Heart right ventricle (tissue), 16 donors: Measurements from ENCODE around the gene CARD11. TPM values are rescaled to one million over a fixed set of nuclear protein-coding genes. Genes with fewer than 3 reads are reported as not detected.

Experiments used
- ATAC-seq, 8 donors: fragments of 200-7000 bp; cut with Tn5 transposase; one replicate each; pipeline ENCODE4 v1.9.1; 2020; ENCODE audit warnings: mild to moderate bottlenecking in 8 of 8, moderate library complexity in 8 of 8, moderate number of reproducible peaks in 1 of 8
- DNase-seq, 2 donors: peaks; one replicate each; pipeline ENCODE4 v3.0.0-alpha.2; 2020
- H3K27ac ChIP-seq, 10 donors: fragments of 200-600 bp; sonication (generic) in 2 of 10; one replicate each; pipeline versions ENCODE4 v1.5.0 to v1.8.0; 2020 to 2022; ENCODE audit warnings: mild to moderate bottlenecking in 3 of 10
- H3K27me3 ChIP-seq, 7 donors: fragments of 200-600 bp; one replicate each; pipeline ENCODE4 v1.8.0; 2021 to 2022; ENCODE audit warnings: mild to moderate bottlenecking in 2 of 7
- H3K36me3 ChIP-seq, 9 donors: fragments of 200-600 bp; sonication (generic) in 1 of 9; one replicate each; pipeline versions ENCODE4 v1.5.0 to v1.8.0; 2020 to 2022; ENCODE audit warnings: mild to moderate bottlenecking in 2 of 9
- H3K4me1 ChIP-seq, 9 donors: fragments of 200-600 bp; sonication (generic) in 1 of 9; one replicate each; pipeline versions ENCODE4 v1.5.0 to v1.8.0; 2020 to 2022; ENCODE audit warnings: mild to moderate bottlenecking in 4 of 9
- H3K4me3 ChIP-seq, 10 donors: fragments of 200-600 bp; sonication (generic) in 2 of 10; one replicate each; pipeline versions ENCODE4 v1.5.0 to v1.8.0; 2020 to 2022; ENCODE audit warnings: mild to moderate bottlenecking in 7 of 10, moderate library complexity in 2 of 10
- H3K9me3 ChIP-seq, 11 donors: fragments of 200-600 bp in 10 of 11; sonication (generic) in 2 of 11; one replicate each; pipeline versions ENCODE4 v1.5.0 to v1.8.0; 2013 to 2022; ENCODE audit warnings: mild to moderate bottlenecking in 2 of 11, control low read depth in 1 of 11, moderate library complexity in 1 of 11
- WGBS, 2 donors: extraction: QIAGEN DNeasy Blood & Tissue Kit; methylation state at CpG; one replicate each; pipeline ENCODE4 v1.1.7; 2013; ENCODE audit warnings: inconsistent platforms in 1 of 2; 5-methylcytosine and 5-hydroxymethylcytosine counted together
- intact Hi-C, 10 donors: fragments of 100-400 bp; cut with DNase I; formaldehyde crosslinking; loops; one replicate each; pipeline versions ENCODE4 v1.11.1 to v1.14.2; 2022
- polyA plus RNA-seq, 2 donors: library from polyadenylated mRNA; stranded (reverse); fragments of 200-250 nt; gene quantifications; one replicate each; pipeline ENCODE4 v1.2.3, GENCODE V29; 2013
- total RNA-seq, 10 donors: library from RNA; stranded (reverse); fragmentation: NEBNext Ultra II Directional in 3 of 10; extraction: Animal tissue kit (Norgen Biotek cat#: 25700) in 3 of 10; gene quantifications; one replicate each; pipeline versions ENCODE4 v1.2.1 to v1.2.4, GENCODE V29; 2021 to 2023
- TF ChIP-seq, protein P1 (sequence below), 9 donors: fragments of 200-600 bp; sonication (generic) in 2 of 9; IDR thresholded peaks; one replicate each; pipeline versions ENCODE4 v1.5.0 to v1.8.0; 2021 to 2022; ENCODE audit warnings: antibody characterized with exemption in 9 of 9, mild to moderate bottlenecking in 5 of 9, moderate library complexity in 1 of 9
- donor health status: Arrhythmogenic right ventricular cardiomyopathy.
- donor health status: ischemic (EF 13 %, LVEDD 7.1; RV severe dilation, severe dysfunction).
- donor health status: healthy with polysubstance abuse.
- donor health status: DM: no; HTN: yes; CAD: no.
- donor health status: DM: no; HTN: no; CAD: no.
- donor health status: ischemic (EF 25% LVEDD 6.9; RV normal size, moderate dysfunction).
- donor health status: ischemic (EF 25% LVEDD 5.7; RV mildly dilated, moderate dysfunction).
- donor health status: healthy.
- donor health status: DM: yes; HTN: yes; CAD: no.
- donor health status: Ischemic cardiomyopathy.
- donor health status: ischemic (EF 35%, LVEDD 5.7; RV mildly dilated, moderate dysfunction).
- donor health status: nonischemic (EF 11% LVEDD 7.7; RV severe dilation, severe dysfunction).
- donor health status: DM: yes; HTN: yes; CAD: no.
- donor health status: PGD.
- donor health status: ischemic (EF 29% LVEDD 5.4; RV normal size, mild dysfunction).
- donor health status: nonischemic (EF 23%, LVEDD 6.1; RV moderate dilation, normal function).

Gene CARD11
- total and polyA plus RNA-seq, 12 donors, result 0.14 to 1.7 (median 0.30) TPM; not detected in 1

DNA sequence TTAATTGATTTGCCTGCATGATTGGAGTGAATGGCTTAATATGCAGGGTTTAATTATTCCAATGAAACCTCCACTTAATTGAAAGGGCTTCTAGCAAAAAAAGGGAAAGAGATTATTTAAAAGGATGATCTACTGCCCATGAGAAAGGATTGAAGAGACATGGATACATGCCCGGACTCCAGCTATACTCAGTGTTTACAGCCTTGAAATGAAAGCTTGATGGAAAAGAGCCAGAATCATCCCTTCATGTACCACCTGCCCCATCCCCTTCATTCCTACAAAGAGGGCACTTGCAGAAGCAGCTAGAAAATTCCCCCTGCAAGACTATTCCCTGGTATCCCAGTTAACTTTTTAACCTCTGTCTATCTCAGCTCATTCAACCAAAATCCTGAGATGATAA is 78.4 kb downstream of the CARD11 start:
- H3K4me3 ChIP-seq, result no peak overlapping the region
- H3K36me3 ChIP-seq, result no peaks in the 10 kb centered on the region
- intact Hi-C loops, result no loop called here
- peaks cover 0 to 4% (median 0%) of the 10 kb centered on the region in 9 donors for H3K4me1 ChIP-seq
- H3K9me3 ChIP-seq, result peaks cover 0 to 38% (median 18%) of the 10 kb centered on the region in 11 donors
- no peak overlapping the region for H3K27ac ChIP-seq
- ATAC-seq (no peak), DNase-seq (no peak)
- WGBS, 2 donors, result 82 to 86% methylated on average over 1 of the region's 1 CpG
- H3K27me3 ChIP-seq, result peaks cover 0 to 9% (median 0%) of the 10 kb centered on the region in 7 donors
- TF ChIP-seq, protein P1, sequence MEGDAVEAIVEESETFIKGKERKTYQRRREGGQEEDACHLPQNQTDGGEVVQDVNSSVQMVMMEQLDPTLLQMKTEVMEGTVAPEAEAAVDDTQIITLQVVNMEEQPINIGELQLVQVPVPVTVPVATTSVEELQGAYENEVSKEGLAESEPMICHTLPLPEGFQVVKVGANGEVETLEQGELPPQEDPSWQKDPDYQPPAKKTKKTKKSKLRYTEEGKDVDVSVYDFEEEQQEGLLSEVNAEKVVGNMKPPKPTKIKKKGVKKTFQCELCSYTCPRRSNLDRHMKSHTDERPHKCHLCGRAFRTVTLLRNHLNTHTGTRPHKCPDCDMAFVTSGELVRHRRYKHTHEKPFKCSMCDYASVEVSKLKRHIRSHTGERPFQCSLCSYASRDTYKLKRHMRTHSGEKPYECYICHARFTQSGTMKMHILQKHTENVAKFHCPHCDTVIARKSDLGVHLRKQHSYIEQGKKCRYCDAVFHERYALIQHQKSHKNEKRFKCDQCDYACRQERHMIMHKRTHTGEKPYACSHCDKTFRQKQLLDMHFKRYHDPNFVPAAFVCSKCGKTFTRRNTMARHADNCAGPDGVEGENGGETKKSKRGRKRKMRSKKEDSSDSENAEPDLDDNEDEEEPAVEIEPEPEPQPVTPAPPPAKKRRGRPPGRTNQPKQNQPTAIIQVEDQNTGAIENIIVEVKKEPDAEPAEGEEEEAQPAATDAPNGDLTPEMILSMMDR (IDR thresholded peaks at IDR 0.05), result no peak

DNA sequence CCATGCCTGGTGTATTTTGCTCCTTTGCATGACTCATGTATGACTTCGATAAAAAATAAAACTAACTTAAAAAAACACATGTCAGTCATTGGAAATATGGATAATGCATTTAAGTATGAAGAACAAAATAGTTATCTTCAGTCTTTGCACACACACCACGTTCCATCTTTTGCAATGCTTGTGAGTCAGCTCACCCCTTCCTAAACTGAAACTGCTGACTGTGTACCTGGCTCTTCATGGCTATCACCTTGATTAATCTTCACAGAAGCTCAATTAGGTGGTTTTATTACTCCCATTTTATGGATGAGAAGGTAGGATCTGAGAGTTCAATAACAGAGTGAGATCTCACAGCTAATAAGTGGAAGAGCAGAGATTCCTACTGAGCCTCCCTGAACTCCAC is 79.5 kb downstream of the CARD11 start:
- Histone ChIP-seq H3K27me3 (peaks cover 0 to 17% (median 3%) of the 10 kb centered on the region in 7 donors), H3K27ac (no peak overlapping the region), H3K4me3 (no peak overlapping the region), H3K4me1 (peaks cover 0 to 4% (median 0%) of the 10 kb centered on the region in 9 donors), H3K36me3 (no peaks in the 10 kb centered on the region), H3K9me3 (peaks cover 0 to 38% (median 18%) of the 10 kb centered on the region in 11 donors)
- DNase-seq (no peak), ATAC-seq (no peak)
- 87 to 91% methylated on average over 2 of the region's 2 CpGs for WGBS, 2 donors
- intact Hi-C loops, result no loop called here
- TF ChIP-seq, protein P1 (IDR thresholded peaks at IDR 0.05), result no peak

DNA sequence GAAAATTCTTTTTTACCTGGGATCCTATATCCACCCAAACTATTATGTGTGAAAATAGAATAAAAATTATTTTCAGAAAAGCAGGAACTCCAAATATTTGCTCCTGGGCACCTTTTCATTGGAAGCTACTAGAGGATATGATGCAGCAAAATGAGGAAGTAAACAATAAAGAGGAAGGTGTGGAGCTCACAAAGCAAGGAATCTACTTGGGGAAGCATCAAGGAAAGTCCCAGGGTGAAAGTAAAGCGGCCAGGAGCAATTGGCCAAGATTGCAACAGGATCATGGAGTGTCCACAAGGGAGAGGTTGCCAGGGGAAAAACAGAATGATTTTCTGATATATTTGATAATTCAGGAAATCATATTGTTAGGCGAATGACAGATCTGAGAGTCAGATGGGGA is 80.8 kb downstream of the CARD11 start:
- TF ChIP-seq, protein P1 (IDR thresholded peaks at IDR 0.05), result no peak
- no peaks in the 10 kb centered on the region for H3K36me3 ChIP-seq
- H3K27ac ChIP-seq, result no peak overlapping the region
- ATAC-seq (no peak), DNase-seq (no peak)
- peaks cover 0 to 31% (median 14%) of the 10 kb centered on the region in 7 donors for H3K27me3 ChIP-seq
- intact Hi-C loops, result no loop called here
- peaks cover 0 to 4% (median 0%) of the 10 kb centered on the region in 9 donors for H3K4me1 ChIP-seq
- 78 to 81% methylated on average over 2 of the region's 2 CpGs for WGBS, 2 donors
- no peak overlapping the region for H3K4me3 ChIP-seq
- peaks cover 0 to 38% (median 18%) of the 10 kb centered on the region in 11 donors for H3K9me3 ChIP-seq

DNA sequence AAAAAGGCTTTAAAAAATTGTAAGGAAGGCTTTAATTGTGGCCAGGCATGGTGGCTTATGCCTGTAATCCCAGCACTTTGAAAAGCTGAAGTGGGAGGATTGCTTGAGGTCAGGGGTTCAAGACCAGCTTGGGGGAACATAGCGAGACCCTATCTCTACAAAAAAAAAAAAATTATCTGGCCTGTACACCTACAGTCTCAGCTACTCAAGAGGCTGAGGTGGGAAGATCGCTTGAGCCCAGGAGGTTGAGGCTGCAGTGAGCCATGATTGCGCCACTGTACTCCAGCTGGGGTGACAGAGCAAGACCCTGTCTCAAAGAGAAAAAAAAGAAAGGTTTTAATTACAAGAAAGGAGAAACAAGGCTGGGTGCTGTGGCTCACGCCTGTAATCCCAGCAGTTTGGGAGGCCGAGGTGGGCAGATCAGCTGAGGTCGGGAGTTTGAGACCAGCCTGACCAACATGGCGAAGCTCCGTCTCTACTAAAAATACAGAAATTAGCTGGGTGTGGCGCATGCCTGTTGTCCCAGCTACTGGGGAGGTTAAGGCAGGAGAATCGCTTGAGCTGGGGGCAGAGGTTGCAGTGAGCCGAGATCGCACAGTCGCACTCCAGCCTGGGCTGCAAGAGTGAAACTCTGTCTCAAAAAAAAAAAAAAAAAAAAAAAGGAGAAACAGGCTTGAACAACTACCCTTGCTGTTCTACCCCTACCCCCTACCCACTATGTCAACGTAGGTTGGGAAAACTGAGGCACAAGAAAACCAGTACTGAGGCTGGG is 83.7 kb downstream of the CARD11 start:
- TF ChIP-seq, protein P1 (IDR thresholded peaks at IDR 0.05), result no peak
- H3K4me1 ChIP-seq, result peaks cover 0 to 10% (median 0%) of the 10 kb centered on the region in 9 donors
- WGBS, 2 donors, result 93 to 95% methylated on average over 14 of the region's 14 CpGs
- H3K4me3 ChIP-seq, result no peak overlapping the region
- H3K27me3 ChIP-seq, result peaks cover 0 to 46% (median 20%) of the 10 kb centered on the region in 7 donors
- H3K27ac ChIP-seq, result peak overlapping the region in 1 of 10 donors; percentile 26
- H3K36me3 ChIP-seq, result no peaks in the 10 kb centered on the region
- H3K9me3 ChIP-seq, result peaks cover 0 to 17% (median under 1%) of the 10 kb centered on the region in 11 donors
- ATAC-seq (no peak), DNase-seq (no peak)
- intact Hi-C loops, result no loop called here
